HEK293T (cell line): ENCODE data around the gene MRPS9.

ENCODE experiments used
- ARNT ChIP-seq: fragments of 450-650 bp; IDR thresholded peaks from 2 replicates; pipeline ENCODE4 v1.6.1; 2017; ENCODE audit warnings: mild to moderate bottlenecking
- BHLHE40 ChIP-seq: fragments of 450-650 bp; IDR thresholded peaks from 2 replicates; pipeline ENCODE4 v1.6.1; 2016; ENCODE audit warnings: mild to moderate bottlenecking, moderate library complexity, borderline replicate concordance
- CTBP1 ChIP-seq: fragments of 450-650 bp; IDR thresholded peaks from 2 replicates; pipeline ENCODE4 v1.6.1; 2016; ENCODE audit warnings: borderline replicate concordance
- ELF4 ChIP-seq: fragments of 450-650 bp; IDR thresholded peaks from 2 replicates; pipeline ENCODE4 v1.6.1; 2017; ENCODE audit warnings: antibody characterized with exemption
- FOXA1 ChIP-seq: fragments of 450-650 bp; IDR thresholded peaks from 2 replicates; pipeline ENCODE4 v1.6.1; 2016; ENCODE audit warnings: mild to moderate bottlenecking
- FOXK2 ChIP-seq: fragments of 450-650 bp; IDR thresholded peaks from 2 replicates; pipeline ENCODE4 v1.6.1; 2016; ENCODE audit warnings: mild to moderate bottlenecking
- FOXM1 ChIP-seq: fragments of 450-650 bp; IDR thresholded peaks from 2 replicates; pipeline ENCODE4 v1.6.1; 2017; ENCODE audit warnings: mild to moderate bottlenecking, borderline replicate concordance
- HDGF ChIP-seq: fragments of 450-650 bp; IDR thresholded peaks from 2 replicates; pipeline ENCODE4 v1.6.1; 2017; ENCODE audit warnings: antibody characterized with exemption, borderline replicate concordance
- LEF1 ChIP-seq: fragments of 450-650 bp; IDR thresholded peaks from 2 replicates; pipeline ENCODE4 v1.6.1; 2017; ENCODE audit warnings: mild to moderate bottlenecking, borderline replicate concordance
- SP1 ChIP-seq: fragments of 450-650 bp; IDR thresholded peaks from 2 replicates; pipeline ENCODE4 v1.6.1; 2017
- SUZ12 ChIP-seq: fragments of 450-650 bp; IDR thresholded peaks from 2 replicates; pipeline ENCODE4 v1.6.1; 2016; ENCODE audit warnings: mild to moderate bottlenecking
- TARDBP ChIP-seq: fragments of 450-650 bp; IDR thresholded peaks from 2 replicates; pipeline ENCODE4 v1.6.1; 2016
- ZNF384 ChIP-seq: fragments of 450-650 bp; IDR thresholded peaks from 2 replicates; pipeline ENCODE4 v1.6.1; 2016
- TF ChIP-seq, protein P1 (sequence below): fragments of 450-650 bp; IDR thresholded peaks from 2 replicates; pipeline ENCODE4 v1.6.1; 2016

GRCh38 chr2:105055613-105056012 is 17.7 kb downstream of the MRPS9 start:
- TF ChIP-seq SUZ12 (no peak), BHLHE40 (no peak), SP1 (no peak), TARDBP (no peak), ARNT (no peak), FOXK2 (no peak), HDGF (no peak), FOXM1 (no peak), CTBP1 (no peak), FOXA1 (no peak), LEF1 (no peak), ZNF384 (no peak), ELF4 (no peak)
- TF ChIP-seq, protein P1, sequence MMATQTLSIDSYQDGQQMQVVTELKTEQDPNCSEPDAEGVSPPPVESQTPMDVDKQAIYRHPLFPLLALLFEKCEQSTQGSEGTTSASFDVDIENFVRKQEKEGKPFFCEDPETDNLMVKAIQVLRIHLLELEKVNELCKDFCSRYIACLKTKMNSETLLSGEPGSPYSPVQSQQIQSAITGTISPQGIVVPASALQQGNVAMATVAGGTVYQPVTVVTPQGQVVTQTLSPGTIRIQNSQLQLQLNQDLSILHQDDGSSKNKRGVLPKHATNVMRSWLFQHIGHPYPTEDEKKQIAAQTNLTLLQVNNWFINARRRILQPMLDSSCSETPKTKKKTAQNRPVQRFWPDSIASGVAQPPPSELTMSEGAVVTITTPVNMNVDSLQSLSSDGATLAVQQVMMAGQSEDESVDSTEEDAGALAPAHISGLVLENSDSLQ, result no peak
